GM12878 (cell line): Measurements from ENCODE around the gene CLN3. TPM values are rescaled to one million over a fixed set of nuclear protein-coding genes. Genes with fewer than 3 reads are reported as not detected.
"Not testable (repeated sequence)": the region's sequence is repeated elsewhere in the genome, so short reads cannot be mapped to it uniquely, and the experiment has no call there.

Experiments
- ATAC-seq: fragments of 200-7000 bp; cut with Tn5 transposase; 3 replicates; pipeline ENCODE4 v1.9.1; 2020; ENCODE audit warnings: mild to moderate bottlenecking, moderate library complexity
- BruUV-seq: library from RNA; stranded (reverse); fragments of 400-500 nt; replicated peaks from 2 replicates; lab custom pipeline; 2021; lab: Mats Ljungman, UMichigan
- CTCF ChIA-PET: fragments of 300-600 bp; sonication (Branson Sonifier 250); formaldehyde crosslinking; extraction: SDS; loops from one replicate; lab custom pipeline; 2021; ENCODE audit warnings: inconsistent platforms; lab: Yijun Ruan, JAX
- POLR2A ChIA-PET: fragments of 350-600 bp; formaldehyde crosslinking; extraction: SDS; loops from one replicate; lab custom pipeline; 2021; ENCODE audit warnings: inconsistent platforms; lab: Charles Lee
- RAD21 ChIA-PET: fragments of 300-600 bp; sonication (Branson Sonifier 250); formaldehyde crosslinking; loops from one replicate; lab custom pipeline; 2023; ENCODE audit warnings: antibody characterized with exemption; ENCODE audit not compliant: unreplicated experiment; lab: Charles Lee
- SMC1A ChIA-PET: fragments of 300-600 bp; sonication (Branson Sonifier 250); formaldehyde crosslinking; loops from one replicate; lab custom pipeline; 2023; ENCODE audit not compliant: unreplicated experiment, uncharacterized antibody; lab: Charles Lee
- DNase-seq: peaks from one replicate; pipeline ENCODE4 v3.0.0-alpha.2; 2011; ENCODE audit warnings: low read depth, low spot score
- FAIRE-seq: peaks from 3 replicates; lab custom pipeline; 2011; peaks lifted over from hg19 to GRCh38; lab: Jason Lieb, UNC
- H2AFZ ChIP-seq: 2 replicates; pipeline ENCODE4 v1.6.0; 2011; ENCODE audit warnings: low read depth, low read length, control low read depth; ENCODE audit not compliant: control insufficient read depth
- H3K27ac ChIP-seq: 2 replicates; pipeline ENCODE4 v1.5.1; 2011; ENCODE audit warnings: control low read depth; ENCODE audit not compliant: control insufficient read depth, insufficient read depth
- H3K27me3 ChIP-seq, 2 experiments: replicated peaks in 1 of 2; 2 replicates each; pipeline versions ENCODE4 v1.6.0 to v1.6.1; 2011; ENCODE audit warnings: low read length in 1 of 2; ENCODE audit not compliant: control insufficient read depth in 2 of 2, insufficient read depth in 2 of 2
- H3K36me3 ChIP-seq, 2 experiments: 2 replicates each; pipeline ENCODE4 v1.5.1; 2011; ENCODE audit warnings: low read length in 1 of 2; ENCODE audit not compliant: control insufficient read depth in 2 of 2, insufficient read depth in 2 of 2
- H3K4me1 ChIP-seq: 2 replicates; pipeline ENCODE4 v1.6.1; 2011; ENCODE audit warnings: mild to moderate bottlenecking, low read length, moderate library complexity, mixed read lengths; ENCODE audit not compliant: control insufficient read depth, insufficient read depth
- H3K4me2 ChIP-seq: 2 replicates; pipeline ENCODE4 v1.6.0; 2011; ENCODE audit warnings: control low read depth; ENCODE audit not compliant: control insufficient read depth, insufficient read depth
- H3K4me3 ChIP-seq: fragments of 200-600 bp; sonication (generic); 2 replicates; pipeline ENCODE4 v1.5.1; 2016
- H3K79me2 ChIP-seq: 2 replicates; pipeline ENCODE4 v1.6.0; 2011; ENCODE audit warnings: low read length; ENCODE audit not compliant: control insufficient read depth, insufficient read depth
- H3K9ac ChIP-seq: 2 replicates; pipeline ENCODE4 v1.8.0; 2011; ENCODE audit warnings: low read length, control low read depth, mixed read lengths; ENCODE audit not compliant: control insufficient read depth, insufficient read depth
- H3K9me3 ChIP-seq: replicated peaks from 3 replicates; pipeline ENCODE4 v1.5.1; 2011; ENCODE audit warnings: mild to moderate bottlenecking, low read length; ENCODE audit not compliant: control insufficient read depth, insufficient read depth
- H4K20me1 ChIP-seq: 2 replicates; pipeline ENCODE4 v1.6.0; 2011; ENCODE audit not compliant: control insufficient read depth, insufficient read depth
- BACH1 ChIP-seq: fragments of 450-650 bp; IDR thresholded peaks from 2 replicates; pipeline ENCODE4 v1.6.1; 2017; ENCODE audit warnings: mild to moderate bottlenecking, borderline replicate concordance
- E4F1 ChIP-seq: fragments of 450-650 bp; IDR thresholded peaks from 2 replicates; pipeline ENCODE4 v1.6.1; 2018; ENCODE audit warnings: borderline replicate concordance, mild to moderate bottlenecking; ENCODE audit not compliant: partially characterized antibody
- FOXM1 ChIP-seq: IDR thresholded peaks from 2 replicates; pipeline ENCODE4 v1.6.1; 2012; ENCODE audit warnings: low read depth, mild to moderate bottlenecking, inconsistent platforms, low read length, moderate library complexity
- NFXL1 ChIP-seq: fragments of 450-650 bp; IDR thresholded peaks from 2 replicates; pipeline ENCODE4 v1.6.1; 2017; ENCODE audit warnings: antibody characterized with exemption, mild to moderate bottlenecking, borderline replicate concordance
- PML ChIP-seq: IDR thresholded peaks from 2 replicates; pipeline ENCODE4 v1.6.1; 2012; ENCODE audit warnings: low read length, inconsistent platforms
- POLR2AphosphoS5 ChIP-seq: IDR thresholded peaks from 2 replicates; pipeline ENCODE4 v1.6.1; 2011; ENCODE audit warnings: mild to moderate bottlenecking, low read length, inconsistent platforms
- POU2F2 ChIP-seq: IDR thresholded peaks from 3 replicates; pipeline ENCODE4 v1.6.1; 2011; ENCODE audit warnings: low read depth, mild to moderate bottlenecking, low read length, borderline replicate concordance
- RCOR1 ChIP-seq: conservative IDR thresholded peaks from 2 replicates; pipeline ENCODE4 v1.6.1; 2012; ENCODE audit warnings: low read depth, low read length, improper control_type of control experiment
- TBL1XR1 ChIP-seq: IDR thresholded peaks from 2 replicates; pipeline ENCODE4 v1.6.1; 2012; ENCODE audit warnings: low read depth, low read length, improper control_type of control experiment
- USF1 ChIP-seq: IDR thresholded peaks from 2 replicates; pipeline ENCODE4 v1.6.1; 2011; ENCODE audit warnings: borderline replicate concordance, low read depth, mild to moderate bottlenecking, moderate library complexity, mixed read lengths, low read length; ENCODE audit not compliant: insufficient read depth; ENCODE audit errors: extremely low read length
- WGBS: methylation state at CpG from one replicate; pipeline ENCODE4 v1.1.6; 2016; ENCODE audit warnings: low lambda C conversion rate; ENCODE audit not compliant: insufficient replicate concordance, insufficient coverage; ENCODE audit errors: missing lambda C conversion rate; 5-methylcytosine and 5-hydroxymethylcytosine counted together
- in situ Hi-C: fragments of 300-500 bp; cut with MboI; formaldehyde crosslinking; loops from 9 replicates; pipeline ENCODE4 v1.14.3; 2018; ENCODE audit warnings: mixed read lengths
- intact Hi-C: fragments of 100-400 bp; cut with micrococcal nuclease; formaldehyde crosslinking; loops from one replicate; pipeline ENCODE4 v1.14.2; 2022; ENCODE audit not compliant: unreplicated experiment
- polyA plus RNA-seq, 11 experiments: library from polyadenylated mRNA; depleted of rRNA in 4 of 11; unstranded in 6 of 11; stranded (reverse) in 5 of 11; fragments of >200 nt; fragmentation: Nextera tagmentation in 4 of 11; fragmentation: Illumina TruSeq in 1 of 11; extraction: Ambion mirVana in 4 of 11; extraction: Trizol in 1 of 11; gene quantifications; 1 replicate in 1 of 11; 2 replicates in 10 of 11; pipeline versions ENCODE4 v1.2.1 to v1.2.3, GENCODE V29; 2011 to 2016; ENCODE audit warnings: inconsistent platforms in 2 of 11, missing spikeins in 2 of 11, low read depth in 1 of 11
- total RNA-seq, 4 experiments: library from RNA; depleted of rRNA in 3 of 4; stranded (reverse); fragments of >200 nt in 3 of 4; fragmentation: Illumina TruSeq in 1 of 4; extraction: Trizol in 1 of 4; gene quantifications; 2 replicates each; pipeline versions ENCODE4 v1.2.1 to v1.2.3, GENCODE V29; 2013 to 2021

Gene CLN3
- total and polyA plus RNA-seq, 10 of the 15 experiments (the other 5 are each of a cell fraction or from before 2014, with no cell fraction given) = 2.3 to 25.0 (median 16.6) TPM

GRCh38 chr16:28527985-28528384 lies 36.1 kb upstream of the CLN3 start:
- no peak for ATAC-seq
- no peaks in the 10 kb centered on the region for H3K36me3 ChIP-seq
- SMC1A ChIA-PET = no interaction called here
- H3K9ac ChIP-seq = no peak overlapping the region
- RAD21 ChIA-PET = no interaction called here
- no peaks in the 10 kb centered on the region for H3K79me2 ChIP-seq
- no TSS peak for BruUV-seq
- H3K4me1 ChIP-seq = peaks cover 15% of the 10 kb centered on the region
- no peaks in the 10 kb centered on the region for H3K9me3 ChIP-seq
- no peak for FAIRE-seq
- 54% methylated on average over 5 of the region's 5 CpGs for WGBS
- no peak for TF ChIP-seq POLR2AphosphoS5
- TF ChIP-seq RCOR1 = no peak
- TF ChIP-seq TBL1XR1 = no peak
- TF ChIP-seq NFXL1 = no peak
- TF ChIP-seq POU2F2 = no peak
- no peak for TF ChIP-seq PML
- TF ChIP-seq FOXM1 = no peak
- no peak for TF ChIP-seq BACH1
- no peak for TF ChIP-seq E4F1
- TF ChIP-seq USF1 = no peak
- POLR2A ChIA-PET = no interaction called here
- no peak overlapping the region for H3K4me3 ChIP-seq
- in situ Hi-C loops = no loop called here
- H2AFZ ChIP-seq = no peak overlapping the region
- CTCF ChIA-PET = no interaction called here
- H3K27me3 ChIP-seq = no peaks in the 10 kb centered on the region; a peak in 1 of 4 replicates
- DNase-seq = no peak
- no peak overlapping the region for H3K27ac ChIP-seq
- H3K4me2 ChIP-seq = no peak overlapping the region
- intact Hi-C loops = no loop called here
- no peaks in the 10 kb centered on the region for H4K20me1 ChIP-seq

GRCh38 chr16:28527100-28527785 lies 35.4 kb upstream of the CLN3 start:
- H3K4me3 ChIP-seq, CTCF ChIA-PET, SMC1A ChIA-PET, H3K36me3 ChIP-seq, ATAC-seq, H2AFZ ChIP-seq, H3K79me2 ChIP-seq, H4K20me1 ChIP-seq, POLR2A ChIA-PET, intact Hi-C loops, in situ Hi-C loops, BruUV-seq, H3K27ac ChIP-seq, H3K9me3 ChIP-seq, H3K4me2 ChIP-seq, H3K9ac ChIP-seq, DNase-seq, FAIRE-seq, H3K27me3 ChIP-seq, RAD21 ChIA-PET: not testable (repeated sequence)
- 56% methylated on average over 7 of the region's 7 CpGs for WGBS
- peaks cover 14% of the 10 kb centered on the region; the same call in 1 of the 2 replicates for H3K4me1 ChIP-seq
